GM08714 (cell line): Measurements from ENCODE around the gene CLIC3.

Experiments
- H3K4me3 ChIP-seq: fragments of 200-500 bp; sonication (Bioruptor generic); 2 replicates; pipeline ENCODE4 v1.5.1; 2014; ENCODE audit warnings: mild to moderate bottlenecking, low read length, inconsistent platforms
- ZNF274 ChIP-seq: IDR thresholded peaks from 2 replicates; pipeline ENCODE4 v1.6.1; 2012; ENCODE audit warnings: mild to moderate bottlenecking, low read depth, low read length

Gene CLIC3

GRCh38 chr9:136957461-136957860, 38.9 kb downstream of the CLIC3 start:
- TF ChIP-seq ZNF274: no peak
- H3K4me3 ChIP-seq: no peak overlapping the region

GRCh38 chr9:136956604-136957003, 39.8 kb downstream of the CLIC3 start:
- no peak for TF ChIP-seq ZNF274

GRCh38 chr9:136955943-136956335, 40.4 kb downstream of the CLIC3 start:
- H3K4me3 ChIP-seq: no peak overlapping the region
- no peak for TF ChIP-seq ZNF274

More at GRCh38 chr9:136956604-136957003, 39.8 kb downstream of the CLIC3 start:
- H3K4me3 ChIP-seq: no peak overlapping the region

- no peak overlapping the region for H3K4me3 ChIP-seq
- TF ChIP-seq ZNF274: no peak
Measured at GRCh38 chr9:136955202-136955942, 41.0 kb downstream of the CLIC3 start.

- no peak overlapping the region for H3K4me3 ChIP-seq
- no peak for TF ChIP-seq ZNF274
Measured at GRCh38 chr9:136954270-136955083, 41.9 kb downstream of the CLIC3 start.

GRCh38 chr9:136953771-136954269, 42.5 kb downstream of the CLIC3 start:
- no peak for TF ChIP-seq ZNF274

GRCh38 chr9:136952876-136953770, 43.2 kb downstream of the CLIC3 start:
- TF ChIP-seq ZNF274: no peak

More at GRCh38 chr9:136953771-136954269, 42.5 kb downstream of the CLIC3 start:
- no peak overlapping the region for H3K4me3 ChIP-seq

GRCh38 chr9:136952321-136952850, 44.0 kb downstream of the CLIC3 start:
- H3K4me3 ChIP-seq: no peak overlapping the region
- no peak for TF ChIP-seq ZNF274

More at GRCh38 chr9:136952876-136953770, 43.2 kb downstream of the CLIC3 start:
- H3K4me3 ChIP-seq: no peak overlapping the region

- no peak within 1 kb of the TSS for H3K4me3 ChIP-seq
- no peak for TF ChIP-seq ZNF274
Measured at GRCh38 chr9:136951541-136952320, 44.6 kb downstream of the CLIC3 start, which contains the start of gene LCN12. Gene LCN12 (plus strand): TSS chr9:136952273. CDS start chr9:136952328, 55 bp downstream.

GRCh38 chr9:136950656-136951276, 45.6 kb downstream of the CLIC3 start:
- H3K4me3 ChIP-seq: peak overlapping the region; percentile 45; the same call in 1 of the 2 replicates
- TF ChIP-seq ZNF274: no peak

- TF ChIP-seq ZNF274: no peak
- H3K4me3 ChIP-seq: peak overlapping the region; percentile 45; the same call in 1 of the 2 replicates
Measured at GRCh38 chr9:136949817-136950655, 46.3 kb downstream of the CLIC3 start.
